H1 (cell line): ENCODE measurements around the gene TNS3. TPM values are rescaled to one million over a fixed set of nuclear protein-coding genes. Genes with fewer than 3 reads are reported as not detected.

ENCODE experiments used
- CTCF ChIA-PET: fragments of 300-600 bp; sonication (Branson Sonifier 250); formaldehyde crosslinking; loops from one replicate; lab custom pipeline; 2021; ENCODE audit not compliant: partially characterized antibody; lab: Charles Lee
- POLR2A ChIA-PET: fragments of 300-600 bp; sonication (Branson Sonifier 250); formaldehyde crosslinking; loops from one replicate; lab custom pipeline; 2021; ENCODE audit warnings: inconsistent platforms; ENCODE audit not compliant: partially characterized antibody; lab: Charles Lee
- DNase-seq, 2 experiments: peaks; one replicate each; pipeline versions ENCODE4 v3.0.0 to v3.0.0-alpha.2; 2010 to 2022; ENCODE audit warnings: low spot score in 2 of 2, low read depth in 1 of 2, mixed read lengths in 1 of 2
- FAIRE-seq: peaks from 2 replicates; lab custom pipeline; 2011; peaks lifted over from hg19 to GRCh38; lab: Jason Lieb, UNC
- H2AFZ ChIP-seq: 2 replicates; pipeline ENCODE4 v1.8.1; 2012; ENCODE audit warnings: low read length, inconsistent platforms
- H2AK5ac ChIP-seq: 2 replicates; pipeline ENCODE4 v1.6.1; 2013; ENCODE audit warnings: low read depth, low read length
- H2BK120ac ChIP-seq: replicated peaks from 2 replicates; pipeline ENCODE3; 2013; ENCODE audit warnings: low read depth, low read length, inconsistent platforms
- H2BK12ac ChIP-seq: 2 replicates; pipeline ENCODE4 v1.6.1; 2013; ENCODE audit warnings: low read depth, low read length
- H2BK15ac ChIP-seq: 2 replicates; pipeline ENCODE4 v1.6.1; 2013; ENCODE audit warnings: low read length
- H2BK20ac ChIP-seq: 2 replicates; pipeline ENCODE4 v1.6.1; 2013; ENCODE audit warnings: low read length
- H2BK5ac ChIP-seq: 2 replicates; pipeline ENCODE4 v1.6.1; 2013; ENCODE audit warnings: low read depth, low read length
- H3K14ac ChIP-seq: 2 replicates; pipeline ENCODE4 v1.6.1; 2013; ENCODE audit warnings: inconsistent platforms; ENCODE audit not compliant: insufficient read length
- H3K18ac ChIP-seq: 2 replicates; pipeline ENCODE4 v1.6.1; 2013; ENCODE audit warnings: low read length; ENCODE audit errors: extremely low read depth
- H3K23ac ChIP-seq: 2 replicates; pipeline ENCODE4 v1.6.1; 2013; ENCODE audit warnings: inconsistent platforms; ENCODE audit not compliant: insufficient read length
- H3K23me2 ChIP-seq: 2 replicates; pipeline ENCODE4 v1.6.1; 2013; ENCODE audit warnings: low read depth, low read length
- H3K27ac ChIP-seq: 2 replicates; pipeline ENCODE4 v1.6.1; 2011; ENCODE audit warnings: low read depth, low read length, inconsistent platforms
- H3K27me3 ChIP-seq, 4 experiments: replicated peaks in 1 of 4; 1 replicate in 1 of 4; 2 replicates in 3 of 4; pipeline versions ENCODE4 v1.6.1 to v1.8.1; 2011 to 2013; ENCODE audit warnings: low read length in 3 of 4, mild to moderate bottlenecking in 3 of 4, inconsistent platforms in 2 of 4, mixed read lengths in 2 of 4, moderate library complexity in 1 of 4; ENCODE audit not compliant: control insufficient read depth in 3 of 4, insufficient read depth in 3 of 4; ENCODE audit errors: extremely low read depth in 1 of 4
- H3K36me3 ChIP-seq, 4 experiments: 2 replicates each; pipeline versions ENCODE4 v1.6.1 to v1.8.1; 2011 to 2013; ENCODE audit warnings: mild to moderate bottlenecking in 4 of 4, low read length in 3 of 4, moderate library complexity in 2 of 4, control low read depth in 1 of 4, inconsistent platforms in 1 of 4; ENCODE audit not compliant: insufficient read depth in 4 of 4, control insufficient read depth in 2 of 4
- H3K4ac ChIP-seq: replicated peaks from 2 replicates; pipeline ENCODE3; 2013; ENCODE audit warnings: low read length, low read depth, mixed read lengths, inconsistent platforms; ENCODE audit not compliant: insufficient read length
- H3K4me1 ChIP-seq, 4 experiments: replicated peaks in 1 of 4; 1 replicate in 1 of 4; 2 replicates in 3 of 4; pipeline versions ENCODE4 v1.6.1 to v1.8.1; 2011 to 2013; ENCODE audit warnings: low read length in 3 of 4, inconsistent platforms in 2 of 4, mixed read lengths in 1 of 4; ENCODE audit not compliant: insufficient read depth in 4 of 4, control insufficient read depth in 3 of 4
- H3K4me2 ChIP-seq, 2 experiments: 2 replicates each; pipeline versions ENCODE4 v1.6.1 to v1.8.1; 2011 to 2013; ENCODE audit warnings: low read depth in 2 of 2, low read length in 2 of 2, control low read depth in 1 of 2, inconsistent platforms in 1 of 2, mild to moderate bottlenecking in 1 of 2; ENCODE audit not compliant: insufficient read depth in 1 of 2
- H3K4me3 ChIP-seq, 4 experiments: fragments of 200-600, 300-600 bp in 1 of 4; sonication (generic), shearing (Covaris generic), sonication (Bioruptor Twin) in 1 of 4; 2 replicates each; pipeline versions ENCODE4 v1.5.1 to v1.8.1; 2011 to 2016; ENCODE audit warnings: low read length in 4 of 4, low read depth in 3 of 4, control low read depth in 2 of 4, inconsistent platforms in 2 of 4, mild to moderate bottlenecking in 2 of 4, mixed read lengths in 1 of 4, moderate library complexity in 1 of 4; ENCODE audit not compliant: insufficient read depth in 2 of 4; ENCODE audit errors: extremely low read depth in 1 of 4
- H3K56ac ChIP-seq: replicated peaks from 2 replicates; pipeline ENCODE3; 2013; ENCODE audit warnings: low read depth, mild to moderate bottlenecking, mixed read lengths, low read length, inconsistent platforms; ENCODE audit not compliant: insufficient read length
- H3K79me1 ChIP-seq: 2 replicates; pipeline ENCODE4 v1.6.1; 2013; ENCODE audit warnings: low read depth, low read length, control low read depth
- H3K79me2 ChIP-seq, 2 experiments: 2 replicates each; pipeline versions ENCODE4 v1.6.1 to v1.8.1; 2012 to 2013; ENCODE audit warnings: low read length in 2 of 2, mild to moderate bottlenecking in 2 of 2, inconsistent platforms in 1 of 2; ENCODE audit not compliant: insufficient read depth in 2 of 2, control insufficient read depth in 1 of 2
- H3K9ac ChIP-seq, 4 experiments: replicated peaks in 1 of 4; 1 replicate in 1 of 4; 2 replicates in 3 of 4; pipeline versions ENCODE4 v1.6.1 to v1.8.1; 2011 to 2013; ENCODE audit warnings: low read depth in 3 of 4, low read length in 3 of 4, control low read depth in 2 of 4, mild to moderate bottlenecking in 2 of 4, moderate library complexity in 2 of 4, inconsistent platforms in 1 of 4; ENCODE audit errors: extremely low read depth in 1 of 4
- H3K9me3 ChIP-seq, 2 experiments: 2 replicates each; pipeline versions ENCODE4 v1.6.1 to v1.8.1; 2012 to 2013; ENCODE audit warnings: mild to moderate bottlenecking in 2 of 2, moderate library complexity in 2 of 2, control low read depth in 1 of 2, inconsistent platforms in 1 of 2, low read depth in 1 of 2, low read length in 1 of 2, mixed read lengths in 1 of 2; ENCODE audit not compliant: insufficient read depth in 2 of 2
- H4K20me1 ChIP-seq, 2 experiments: replicated peaks in 1 of 2; 2 replicates each; pipeline versions ENCODE3 to v1.8.1; 2011 to 2013; ENCODE audit warnings: inconsistent platforms in 2 of 2, low read length in 2 of 2, mild to moderate bottlenecking in 1 of 2; ENCODE audit not compliant: insufficient read depth in 2 of 2, control insufficient read depth in 1 of 2
- H4K5ac ChIP-seq: 2 replicates; pipeline ENCODE4 v1.6.1; 2013; ENCODE audit warnings: low read length, low read depth, mixed read lengths, inconsistent platforms; ENCODE audit not compliant: insufficient read length
- H4K8ac ChIP-seq: 2 replicates; pipeline ENCODE4 v1.8.0; 2013; ENCODE audit warnings: mild to moderate bottlenecking, moderate library complexity, low read length, inconsistent platforms; ENCODE audit not compliant: insufficient read depth; ENCODE audit errors: extremely low read depth
- H4K91ac ChIP-seq: replicated peaks from 2 replicates; pipeline ENCODE3; 2013; ENCODE audit warnings: low read length, mixed read lengths, inconsistent platforms; ENCODE audit not compliant: insufficient read length
- MAX ChIP-seq: IDR thresholded peaks from 2 replicates; pipeline ENCODE4 v1.6.1; 2012; ENCODE audit warnings: inconsistent platforms
- WGBS, 2 experiments: shearing (Covaris generic) in 1 of 2; methylation state at CpG; one replicate each; pipeline versions ENCODE4 v1.1.6 to v1.1.7; 2013 to 2015; ENCODE audit warnings: low lambda C conversion rate in 2 of 2, mixed read lengths in 2 of 2, inconsistent platforms in 1 of 2, low coverage in 1 of 2, missing lambda C conversion rate in 1 of 2; ENCODE audit not compliant: insufficient replicate concordance in 2 of 2, insufficient coverage in 1 of 2, insufficient read length in 1 of 2; ENCODE audit errors: extremely low coverage in 1 of 2, missing lambda C conversion rate in 1 of 2; 5-methylcytosine and 5-hydroxymethylcytosine counted together
- polyA plus RNA-seq, 7 experiments: library from polyadenylated mRNA; depleted of rRNA in 3 of 7; stranded (reverse) in 5 of 7; unstranded in 2 of 7; fragments of >200 nt in 5 of 7; fragments of 200-250 nt in 2 of 7; gene quantifications; 1 replicate in 5 of 7; 2 replicates in 1 of 7; 4 replicates in 1 of 7; pipeline versions ENCODE4 v1.2.1 to v1.2.3, GENCODE V29; 2011 to 2013; ENCODE audit warnings: missing spikeins in 2 of 7, mixed read lengths in 2 of 7
- total RNA-seq: library from RNA; stranded (reverse); fragmentation: NEBNext Ultra II Directional; extraction: Animal tissue kit (Norgen Biotek cat#: 25700); gene quantifications from 2 replicates; pipeline ENCODE4 v1.2.1, GENCODE V29; 2021

The TNS3 gene
- total and polyA plus RNA-seq, 2 of the 8 experiments (the other 6 are each of a cell fraction or from before 2014, with no cell fraction given), result 11.9 to 24.2 TPM

GRCh38 chr7:47358944-47359588 lies 222.8 kb downstream of the TNS3 start:
- Histone ChIP-seq H3K4me1 (peaks cover 0 to 2% (median under 1%) of the 10 kb centered on the region in 4 experiments; a peak in 3 of 7 replicates), H2AFZ (no peak overlapping the region), H3K9ac (no peak overlapping the region), H3K27ac (no peak overlapping the region), H2BK120ac (no peak overlapping the region), H3K23me2 (peaks cover 7% of the 10 kb centered on the region; the same call in 1 of the 2 replicates), H3K4me2 (no peak overlapping the region), H2BK15ac (no peak overlapping the region), H3K4me3 (no peak overlapping the region), H4K5ac (no peak overlapping the region), H3K36me3 (0 out of 8 replicates have a peak, but pooled peaks cover 0 to 3% (median 0%) of the 10 kb centered on the region in 4 experiments), H3K23ac (no peak overlapping the region), H3K18ac (no peak overlapping the region), H4K20me1 (peaks cover 0 to 7% of the 10 kb centered on the region in 2 experiments), H2AK5ac (no peak overlapping the region), H3K79me1 (0 out of 2 replicates have a peak, but pooled peaks cover 2% of the 10 kb centered on the region), H4K8ac (no peak overlapping the region), H2BK20ac (no peak overlapping the region), H2BK12ac (no peak overlapping the region), H3K56ac (no peak overlapping the region), H3K79me2 (peaks cover 4 to 7% of the 10 kb centered on the region in 2 experiments), H3K9me3 (peaks cover 0 to 5% of the 10 kb centered on the region in 2 experiments; a peak in 1 of 4 replicates), H3K27me3 (no peaks in the 10 kb centered on the region), H4K91ac (no peak overlapping the region), H2BK5ac (no peak overlapping the region), H3K4ac (no peak overlapping the region), H3K14ac (no peak overlapping the region)
- TF ChIP-seq MAX, result no peak
- 95% methylated on average over 8 of the region's 8 CpGs; no CpG with 5 or more reads in 1 of the 2 experiments for WGBS, 2 experiments
- FAIRE-seq (no peak), DNase-seq (no peak)
- ChIA-PET POLR2A (interaction anchor here (1.4 kb wide), 1 partner anchor 22 kb away, joined by 3 read pairs; no protein-coding TSS in a partner anchor), CTCF (interaction anchor here (1.3 to 2.4 kb wide), 2 partner anchors 11 to 58 kb away, joined by 4 to 6 read pairs; no protein-coding TSS in a partner anchor)
